HCT116 (cell line): ENCODE data around the gene MSMB. TPM values are rescaled to one million over a fixed set of nuclear protein-coding genes. Genes with fewer than 3 reads are reported as not detected.

Experiments used
- ATAC-seq: fragments of 200-7000 bp; cut with Tn5 transposase; 2 replicates; pipeline ENCODE4 v1.9.1; 2020; ENCODE audit warnings: mild to moderate bottlenecking, moderate library complexity
- BruUV-seq: library from RNA; stranded (reverse); fragments of 400-500 nt; replicated peaks from 2 replicates; lab custom pipeline; 2021; lab: Mats Ljungman, UMichigan
- CTCF ChIA-PET: fragments of 300-600 bp; sonication (Branson Sonifier 250); formaldehyde crosslinking; loops from one replicate; lab custom pipeline; 2021; ENCODE audit warnings: antibody characterized with exemption; lab: Charles Lee
- POLR2A ChIA-PET: fragments of 300-600, 350-600 bp; sonication (Branson Sonifier 250); formaldehyde crosslinking; loops from one replicate; lab custom pipeline; 2021; ENCODE audit warnings: antibody characterized with exemption; lab: Charles Lee
- RAD21 ChIA-PET, 2 experiments: fragments of 300-600 bp; sonication (Branson Sonifier 250); formaldehyde crosslinking; loops; one replicate each; lab custom pipeline; 2023; ENCODE audit warnings: low total read pairs in 2 of 2; ENCODE audit not compliant: uncharacterized antibody in 2 of 2, unreplicated experiment in 2 of 2, low non-redundant PET in 1 of 2; lab: Charles Lee
- DNase-seq: peaks from one replicate; pipeline ENCODE4 v3.0.0-alpha.2; 2010; ENCODE audit warnings: low read depth, low spot score
- H2AFZ ChIP-seq: fragments of 200-600 bp; shearing (Covaris generic), sonication (generic); 2 replicates; pipeline ENCODE4 v1.6.1; 2017; ENCODE audit warnings: low read depth, mixed run types, mixed read lengths, antibody characterized with exemption, low read length; ENCODE audit not compliant: poor library complexity, severe bottlenecking
- H3K27ac ChIP-seq: 2 replicates; pipeline ENCODE4 v1.5.1; 2012; ENCODE audit warnings: low read depth, low read length
- H3K27me3 ChIP-seq: fragments of 200-600 bp; sonication (generic); 2 replicates; pipeline ENCODE4 v1.6.1; 2016; ENCODE audit warnings: mixed run types, low read length, mixed read lengths; ENCODE audit not compliant: insufficient read depth
- H3K36me3 ChIP-seq, 2 experiments: fragments of 200-500 bp in 1 of 2; fragments of 200-600 bp in 1 of 2; sonication (Bioruptor generic) in 1 of 2; sonication (generic) in 1 of 2; 2 replicates each; pipeline versions ENCODE4 v1.5.1 to v1.6.1; 2014 to 2016; ENCODE audit warnings: low read length in 2 of 2, inconsistent platforms in 1 of 2, mixed read lengths in 1 of 2, mixed run types in 1 of 2; ENCODE audit not compliant: insufficient read depth in 2 of 2, control insufficient read depth in 1 of 2
- H3K4me1 ChIP-seq, 2 experiments: fragments of 200-600 bp in 1 of 2; sonication (generic) in 1 of 2; 2 replicates each; pipeline versions ENCODE4 v1.5.1 to v1.6.1; 2012 to 2017; ENCODE audit warnings: low read length in 2 of 2, inconsistent platforms in 1 of 2, mild to moderate bottlenecking in 1 of 2, mixed read lengths in 1 of 2, mixed run types in 1 of 2, moderate library complexity in 1 of 2; ENCODE audit not compliant: insufficient read depth in 2 of 2, control insufficient read depth in 1 of 2
- H3K4me2 ChIP-seq: fragments of 200-600 bp; sonication (generic); 2 replicates; pipeline ENCODE4 v1.6.1; 2017; ENCODE audit warnings: mixed run types, low read length, mixed read lengths
- H3K4me3 ChIP-seq, 2 experiments: fragments of 200-600 bp in 1 of 2; sonication (generic) in 1 of 2; replicated peaks in 1 of 2; 2 replicates each; pipeline ENCODE4 v1.5.1; 2011 to 2016; ENCODE audit warnings: low read length in 2 of 2, control low read depth in 1 of 2, low read depth in 1 of 2, mild to moderate bottlenecking in 1 of 2, mixed read lengths in 1 of 2, mixed run types in 1 of 2
- H3K79me2 ChIP-seq: fragments of 200-600 bp; sonication (generic); 2 replicates; pipeline ENCODE4 v1.6.1; 2017; ENCODE audit warnings: mild to moderate bottlenecking, mixed run types, low read length, moderate library complexity, mixed read lengths; ENCODE audit not compliant: insufficient read depth
- H3K9ac ChIP-seq: fragments of 200-600 bp; sonication (generic); 2 replicates; pipeline ENCODE4 v1.6.1; 2016; ENCODE audit warnings: low read length, mixed read lengths
- H3K9me2 ChIP-seq: fragments of 200-600 bp; sonication (generic), shearing (Covaris generic); 2 replicates; pipeline ENCODE4 v1.6.1; 2017; ENCODE audit warnings: mixed run types, mild to moderate bottlenecking, moderate library complexity; ENCODE audit not compliant: insufficient read depth
- H3K9me3 ChIP-seq, 2 experiments: fragments of 200-500 bp in 1 of 2; fragments of 200-600 bp in 1 of 2; sonication (Bioruptor generic) in 1 of 2; sonication (generic) in 1 of 2; 2 replicates each; pipeline ENCODE4 v1.6.1; 2014 to 2017; ENCODE audit warnings: low read length in 2 of 2, mixed read lengths in 2 of 2, inconsistent platforms in 1 of 2, low read depth in 1 of 2, mild to moderate bottlenecking in 1 of 2, mixed run types in 1 of 2, moderate library complexity in 1 of 2; ENCODE audit not compliant: control insufficient read depth in 1 of 2, insufficient read depth in 1 of 2
- H4K20me1 ChIP-seq: fragments of 200-600 bp; sonication (generic), shearing (Covaris generic); 2 replicates; pipeline ENCODE4 v1.6.1; 2017; ENCODE audit warnings: mixed run types, mild to moderate bottlenecking, moderate library complexity; ENCODE audit not compliant: insufficient read depth
- ATF3 ChIP-seq: IDR thresholded peaks from 2 replicates; pipeline ENCODE4 v1.6.1; 2012
- CBX3 ChIP-seq: IDR thresholded peaks from 2 replicates; pipeline ENCODE4 v1.6.1; 2012; ENCODE audit warnings: low read depth
- CEBPB ChIP-seq: IDR thresholded peaks from 2 replicates; pipeline ENCODE4 v1.6.1; 2012; ENCODE audit warnings: low read depth
- CTCF ChIP-seq, 3 experiments: fragments of 200-600 bp in 1 of 3; sonication (generic) in 1 of 3; IDR thresholded peaks in 2 of 3; conservative IDR thresholded peaks in 1 of 3; 2 replicates each; pipeline ENCODE4 v1.5.1; 2012 to 2017; ENCODE audit warnings: low read depth in 2 of 3, low read length in 2 of 3, antibody characterized with exemption in 1 of 3, borderline replicate concordance in 1 of 3, control low read depth in 1 of 3, mild to moderate bottlenecking in 1 of 3, mixed read lengths in 1 of 3, mixed run types in 1 of 3, moderate library complexity in 1 of 3; ENCODE audit not compliant: insufficient read depth in 1 of 3
- EGR1 ChIP-seq: IDR thresholded peaks from 2 replicates; pipeline ENCODE4 v1.6.1; 2012; ENCODE audit warnings: low read depth
- ELF1 ChIP-seq: IDR thresholded peaks from 2 replicates; pipeline ENCODE4 v1.6.1; 2012; ENCODE audit warnings: low read depth, borderline replicate concordance
- EZH2 ChIP-seq: fragments of 200-600 bp; sonication (generic); IDR thresholded peaks from 2 replicates; pipeline ENCODE4 v1.6.1; 2017; ENCODE audit warnings: antibody characterized with exemption, mixed run types
- FOSL1 ChIP-seq: IDR thresholded peaks from 2 replicates; pipeline ENCODE4 v1.6.1; 2012; ENCODE audit warnings: low read depth
- JUND ChIP-seq: IDR thresholded peaks from 2 replicates; pipeline ENCODE4 v1.6.1; 2012
- POLR2A ChIP-seq: IDR thresholded peaks from 2 replicates; pipeline ENCODE4 v1.7.0; 2011; ENCODE audit warnings: borderline replicate concordance; ENCODE audit not compliant: insufficient read depth, insufficient read length; ENCODE audit errors: extremely low read depth
- RAD21 ChIP-seq: IDR thresholded peaks from 2 replicates; pipeline ENCODE4 v1.6.1; 2012; ENCODE audit warnings: low read depth, mild to moderate bottlenecking
- REST ChIP-seq: IDR thresholded peaks from 2 replicates; pipeline ENCODE4 v1.6.1; 2012; ENCODE audit warnings: low read depth
- SIN3A ChIP-seq: IDR thresholded peaks from 2 replicates; pipeline ENCODE4 v1.6.1; 2012; ENCODE audit warnings: low read depth
- SP1 ChIP-seq: IDR thresholded peaks from 2 replicates; pipeline ENCODE4 v1.6.1; 2012; ENCODE audit warnings: low read depth
- SRF ChIP-seq: IDR thresholded peaks from 2 replicates; pipeline ENCODE4 v1.6.1; 2012; ENCODE audit warnings: low read depth
- TCF7L2 ChIP-seq: IDR thresholded peaks from 2 replicates; pipeline ENCODE4 v1.7.0; 2011; ENCODE audit warnings: borderline replicate concordance, inconsistent platforms; ENCODE audit not compliant: insufficient read depth, insufficient read length; ENCODE audit errors: extremely low read depth
- ZFX ChIP-seq: fragments of 450-650 bp; IDR thresholded peaks from 2 replicates; pipeline ENCODE4 v1.6.1; 2017
- ZNF274 ChIP-seq: fragments of 200-500 bp; sonication (Bioruptor generic); IDR thresholded peaks from 2 replicates; pipeline ENCODE4 v1.6.1; 2014; ENCODE audit warnings: mild to moderate bottlenecking, low read depth, low read length, inconsistent platforms
- intact Hi-C: fragments of 100-400 bp; cut with micrococcal nuclease; formaldehyde crosslinking; loops from 2 replicates; pipeline ENCODE4 v1.10.0; 2022
- total RNA-seq: library from RNA; stranded (reverse); gene quantifications from one replicate; pipeline ENCODE4 v1.2.1, GENCODE V29; 2021; ENCODE audit not compliant: unreplicated experiment
- TF ChIP-seq, protein P1 (sequence below): IDR thresholded peaks from 2 replicates; pipeline ENCODE4 v1.6.1; 2012
- TF ChIP-seq, protein P2 (sequence below): IDR thresholded peaks from 2 replicates; pipeline ENCODE4 v1.6.1; 2011; ENCODE audit warnings: mild to moderate bottlenecking, low read length, moderate library complexity; ENCODE audit not compliant: insufficient replicate concordance; ENCODE audit errors: extremely low read depth

Gene MSMB
- total RNA-seq, 1 experiment from 2014 or later: not detected

- ChIA-PET CTCF (no interaction called here), POLR2A (no interaction called here), RAD21 (no interaction called here)
- no peak for ATAC-seq
- H3K4me2 ChIP-seq: no peak overlapping the region
- no peak overlapping the region for H3K4me3 ChIP-seq
- peaks cover 5% of the 10 kb centered on the region; the same call in 1 of the 2 replicates for H4K20me1 ChIP-seq
- H3K9me3 ChIP-seq: no peaks in the 10 kb centered on the region
- intact Hi-C loops: loop anchor here (5.0 kb wide), 1 partner anchor 774 kb away; no protein-coding TSS in a partner anchor
- TF ChIP-seq CTCF (IDR thresholded peaks at IDR 0.05 in 2 of 3, conservative IDR thresholded peaks at IDR 0.05 in 1 of 3; ENCODE audit: borderline replicate concordance in 1 of 3, insufficient read depth in 1 of 3, low read depth in 2 of 3, low read length in 2 of 3) (no peak), TCF7L2 (no peak), ATF3 (no peak), ZFX (no peak), SP1 (no peak), FOSL1 (no peak), EGR1 (no peak), SRF (no peak), CBX3 (no peak), RAD21 (no peak), EZH2 (no peak), POLR2A (no peak), SIN3A (no peak), REST (no peak), JUND (no peak), ELF1 (no peak), CEBPB (no peak), ZNF274 (no peak)
- TF ChIP-seq, protein P1, sequence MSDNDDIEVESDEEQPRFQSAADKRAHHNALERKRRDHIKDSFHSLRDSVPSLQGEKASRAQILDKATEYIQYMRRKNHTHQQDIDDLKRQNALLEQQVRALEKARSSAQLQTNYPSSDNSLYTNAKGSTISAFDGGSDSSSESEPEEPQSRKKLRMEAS: no peak
- TF ChIP-seq, protein P2, sequence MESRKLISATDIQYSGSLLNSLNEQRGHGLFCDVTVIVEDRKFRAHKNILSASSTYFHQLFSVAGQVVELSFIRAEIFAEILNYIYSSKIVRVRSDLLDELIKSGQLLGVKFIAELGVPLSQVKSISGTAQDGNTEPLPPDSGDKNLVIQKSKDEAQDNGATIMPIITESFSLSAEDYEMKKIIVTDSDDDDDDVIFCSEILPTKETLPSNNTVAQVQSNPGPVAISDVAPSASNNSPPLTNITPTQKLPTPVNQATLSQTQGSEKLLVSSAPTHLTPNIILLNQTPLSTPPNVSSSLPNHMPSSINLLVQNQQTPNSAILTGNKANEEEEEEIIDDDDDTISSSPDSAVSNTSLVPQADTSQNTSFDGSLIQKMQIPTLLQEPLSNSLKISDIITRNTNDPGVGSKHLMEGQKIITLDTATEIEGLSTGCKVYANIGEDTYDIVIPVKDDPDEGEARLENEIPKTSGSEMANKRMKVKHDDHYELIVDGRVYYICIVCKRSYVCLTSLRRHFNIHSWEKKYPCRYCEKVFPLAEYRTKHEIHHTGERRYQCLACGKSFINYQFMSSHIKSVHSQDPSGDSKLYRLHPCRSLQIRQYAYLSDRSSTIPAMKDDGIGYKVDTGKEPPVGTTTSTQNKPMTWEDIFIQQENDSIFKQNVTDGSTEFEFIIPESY: no peak
- DNase-seq: no peak
- BruUV-seq: no TSS peak
- no peaks in the 10 kb centered on the region for H3K27me3 ChIP-seq
- no peak overlapping the region for H3K9ac ChIP-seq
- no peaks in the 10 kb centered on the region for H3K9me2 ChIP-seq
- H3K27ac ChIP-seq: no peak overlapping the region
- H2AFZ ChIP-seq: no peak overlapping the region
- no peaks in the 10 kb centered on the region for H3K36me3 ChIP-seq
- peaks cover 86% of the 10 kb centered on the region for H3K79me2 ChIP-seq
- peaks cover 26 to 50% of the 10 kb centered on the region in 2 experiments for H3K4me1 ChIP-seq
These were observed 20.0 kb downstream of the MSMB start for GRCh38 chr10:46026106-46026505.
